ENCODE measurements around the gene MCOLN2. TPM values are rescaled to one million over a fixed set of nuclear protein-coding genes. Genes with fewer than 3 reads are reported as not detected.

Gene MCOLN2
- total RNA-seq, 1 donor from 2014 or later = not detected

DNA sequence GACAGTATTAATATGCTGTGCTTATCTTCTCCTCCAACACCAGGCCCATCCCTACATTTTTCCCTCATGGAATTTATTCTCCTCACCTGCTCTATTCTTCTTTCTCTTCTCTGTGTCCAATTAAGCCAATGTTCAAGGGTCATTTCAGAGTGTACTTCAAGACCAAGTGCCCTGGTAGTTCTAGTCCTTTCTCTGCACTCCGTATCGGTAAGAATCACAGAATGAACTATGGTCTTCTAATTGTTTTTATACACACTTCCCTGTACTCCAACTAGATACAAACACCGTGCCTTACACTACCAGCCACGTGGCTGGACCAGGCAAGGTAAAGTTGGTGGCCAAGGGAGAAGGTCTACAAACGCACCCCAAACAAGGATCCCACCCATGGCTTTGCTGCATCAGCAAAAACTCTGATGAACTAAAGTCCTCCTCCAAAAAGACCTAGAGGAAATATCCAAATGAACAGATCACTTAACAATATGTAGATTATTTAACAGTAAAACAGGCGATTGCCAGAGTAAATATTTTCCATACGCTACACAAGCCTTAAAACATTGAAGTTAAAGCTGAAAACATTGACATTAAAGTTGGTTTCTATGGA lies 63.8 kb downstream of the MCOLN2 start:
- no peak overlapping the region for H3K4me3 Mint-ChIP-seq (ENCODE audit: unreplicated experiment)
- H3K27me3 Mint-ChIP-seq (ENCODE audit: unreplicated experiment) = peaks cover 62% of the 10 kb centered on the region
- DNase-seq (ENCODE audit: extremely low spot score, unreplicated experiment) = no peak
- no peaks in the 10 kb centered on the region for H3K36me3 Mint-ChIP-seq (ENCODE audit: unreplicated experiment)
- H3K4me1 Mint-ChIP-seq (ENCODE audit: unreplicated experiment) = no peaks in the 10 kb centered on the region
- TF ChIP-seq, protein P1, sequence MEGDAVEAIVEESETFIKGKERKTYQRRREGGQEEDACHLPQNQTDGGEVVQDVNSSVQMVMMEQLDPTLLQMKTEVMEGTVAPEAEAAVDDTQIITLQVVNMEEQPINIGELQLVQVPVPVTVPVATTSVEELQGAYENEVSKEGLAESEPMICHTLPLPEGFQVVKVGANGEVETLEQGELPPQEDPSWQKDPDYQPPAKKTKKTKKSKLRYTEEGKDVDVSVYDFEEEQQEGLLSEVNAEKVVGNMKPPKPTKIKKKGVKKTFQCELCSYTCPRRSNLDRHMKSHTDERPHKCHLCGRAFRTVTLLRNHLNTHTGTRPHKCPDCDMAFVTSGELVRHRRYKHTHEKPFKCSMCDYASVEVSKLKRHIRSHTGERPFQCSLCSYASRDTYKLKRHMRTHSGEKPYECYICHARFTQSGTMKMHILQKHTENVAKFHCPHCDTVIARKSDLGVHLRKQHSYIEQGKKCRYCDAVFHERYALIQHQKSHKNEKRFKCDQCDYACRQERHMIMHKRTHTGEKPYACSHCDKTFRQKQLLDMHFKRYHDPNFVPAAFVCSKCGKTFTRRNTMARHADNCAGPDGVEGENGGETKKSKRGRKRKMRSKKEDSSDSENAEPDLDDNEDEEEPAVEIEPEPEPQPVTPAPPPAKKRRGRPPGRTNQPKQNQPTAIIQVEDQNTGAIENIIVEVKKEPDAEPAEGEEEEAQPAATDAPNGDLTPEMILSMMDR (IDR thresholded peaks at IDR 0.05) = no peak
- no peaks in the 10 kb centered on the region for H3K9me3 Mint-ChIP-seq (ENCODE audit: unreplicated experiment)
- no peak overlapping the region for H3K27ac Mint-ChIP-seq (ENCODE audit: unreplicated experiment)

DNA sequence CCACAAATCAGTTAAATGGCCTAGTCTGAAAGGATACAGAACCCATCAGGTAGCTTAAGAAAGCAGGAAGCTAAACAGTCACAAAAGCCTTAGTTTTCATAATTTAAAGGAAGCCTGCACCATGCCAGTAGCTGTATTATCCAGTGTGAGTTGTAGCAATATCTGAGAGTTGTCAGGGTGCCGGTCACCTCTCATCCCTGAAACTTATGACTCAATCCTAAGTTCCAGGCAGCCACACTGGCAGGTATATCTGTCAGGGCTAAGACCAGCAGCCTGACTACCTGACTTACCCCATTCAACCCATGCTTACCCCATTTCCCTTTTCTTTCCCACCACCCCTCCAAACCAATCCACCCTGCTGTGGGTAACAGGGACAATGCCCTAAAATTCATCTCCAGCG lies 66.1 kb downstream of the MCOLN2 start:
- TF ChIP-seq, protein P1 (IDR thresholded peaks at IDR 0.05) = no peak
- no peaks in the 10 kb centered on the region for H3K4me1 Mint-ChIP-seq (ENCODE audit: unreplicated experiment)
- peaks cover 73% of the 10 kb centered on the region for H3K27me3 Mint-ChIP-seq (ENCODE audit: unreplicated experiment)
- DNase-seq (ENCODE audit: extremely low spot score, unreplicated experiment) = no peak
- no peak overlapping the region for H3K4me3 Mint-ChIP-seq (ENCODE audit: unreplicated experiment)
- no peaks in the 10 kb centered on the region for H3K36me3 Mint-ChIP-seq (ENCODE audit: unreplicated experiment)
- H3K27ac Mint-ChIP-seq (ENCODE audit: unreplicated experiment) = no peak overlapping the region
- no peaks in the 10 kb centered on the region for H3K9me3 Mint-ChIP-seq (ENCODE audit: unreplicated experiment)

GRCh38 chr1:84930329-84930728 lies 66.6 kb downstream of the MCOLN2 start:
- Mint-ChIP-seq H3K36me3 (ENCODE audit: unreplicated experiment) (no peaks in the 10 kb centered on the region), H3K4me3 (ENCODE audit: unreplicated experiment) (no peak overlapping the region), H3K9me3 (ENCODE audit: unreplicated experiment) (no peaks in the 10 kb centered on the region), H3K27ac (ENCODE audit: unreplicated experiment) (no peak overlapping the region), H3K4me1 (ENCODE audit: unreplicated experiment) (no peaks in the 10 kb centered on the region), H3K27me3 (ENCODE audit: unreplicated experiment) (peaks cover 73% of the 10 kb centered on the region)
- no peak for DNase-seq (ENCODE audit: extremely low spot score, unreplicated experiment)
- TF ChIP-seq, protein P1 (IDR thresholded peaks at IDR 0.05) = no peak

GRCh38 chr1:84929581-84929980 lies 67.3 kb downstream of the MCOLN2 start:
- Mint-ChIP-seq H3K27ac (ENCODE audit: unreplicated experiment) (no peak overlapping the region), H3K9me3 (ENCODE audit: unreplicated experiment) (no peaks in the 10 kb centered on the region), H3K36me3 (ENCODE audit: unreplicated experiment) (no peaks in the 10 kb centered on the region), H3K4me3 (ENCODE audit: unreplicated experiment) (no peak overlapping the region), H3K4me1 (ENCODE audit: unreplicated experiment) (no peaks in the 10 kb centered on the region), H3K27me3 (ENCODE audit: unreplicated experiment) (peaks cover 68% of the 10 kb centered on the region)
- TF ChIP-seq, protein P1 (IDR thresholded peaks at IDR 0.05) = no peak
- no peak for DNase-seq (ENCODE audit: extremely low spot score, unreplicated experiment)

DNA sequence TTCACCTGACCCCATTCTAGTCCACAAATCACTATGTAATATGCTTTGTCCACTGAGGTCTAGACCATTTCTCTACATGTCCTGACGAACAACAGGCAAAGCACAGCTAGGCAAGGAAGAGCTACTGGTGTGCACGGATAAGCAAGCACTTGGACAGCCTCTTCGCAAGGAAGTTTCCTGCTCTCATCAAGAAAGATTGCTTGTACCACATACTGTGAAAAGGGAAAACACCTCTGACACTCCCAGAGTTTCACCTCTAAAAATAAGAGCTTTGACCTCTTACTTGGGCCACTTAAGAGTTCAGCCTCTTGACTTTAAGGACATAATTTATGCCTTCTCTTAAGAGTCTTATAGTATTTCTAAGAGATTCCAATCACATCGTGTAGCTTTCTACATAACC lies 67.9 kb downstream of the MCOLN2 start:
- Mint-ChIP-seq H3K27ac (ENCODE audit: unreplicated experiment) (no peak overlapping the region), H3K36me3 (ENCODE audit: unreplicated experiment) (no peaks in the 10 kb centered on the region), H3K4me3 (ENCODE audit: unreplicated experiment) (no peak overlapping the region), H3K27me3 (ENCODE audit: unreplicated experiment) (peaks cover 69% of the 10 kb centered on the region), H3K4me1 (ENCODE audit: unreplicated experiment) (no peaks in the 10 kb centered on the region), H3K9me3 (ENCODE audit: unreplicated experiment) (no peaks in the 10 kb centered on the region)
- DNase-seq (ENCODE audit: extremely low spot score, unreplicated experiment) = no peak
- TF ChIP-seq, protein P1 (IDR thresholded peaks at IDR 0.05) = no peak
